NAMALWA (cell line): ENCODE results near the gene FUNDC2.
A peak's percentile ranks its signal among the peaks of the same experiment; 100 is the strongest.
"Not testable (repeated sequence)": the region's sequence is repeated elsewhere in the genome, so short reads cannot be mapped to it uniquely, and the experiment has no call there.

Source experiments
- DNase-seq: peaks from one replicate; pipeline ENCODE4 v3.0.0-alpha.2; 2015; ENCODE audit warnings: low spot score

The FUNDC2 gene, protein sequence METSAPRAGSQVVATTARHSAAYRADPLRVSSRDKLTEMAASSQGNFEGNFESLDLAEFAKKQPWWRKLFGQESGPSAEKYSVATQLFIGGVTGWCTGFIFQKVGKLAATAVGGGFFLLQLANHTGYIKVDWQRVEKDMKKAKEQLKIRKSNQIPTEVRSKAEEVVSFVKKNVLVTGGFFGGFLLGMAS

DNA sequence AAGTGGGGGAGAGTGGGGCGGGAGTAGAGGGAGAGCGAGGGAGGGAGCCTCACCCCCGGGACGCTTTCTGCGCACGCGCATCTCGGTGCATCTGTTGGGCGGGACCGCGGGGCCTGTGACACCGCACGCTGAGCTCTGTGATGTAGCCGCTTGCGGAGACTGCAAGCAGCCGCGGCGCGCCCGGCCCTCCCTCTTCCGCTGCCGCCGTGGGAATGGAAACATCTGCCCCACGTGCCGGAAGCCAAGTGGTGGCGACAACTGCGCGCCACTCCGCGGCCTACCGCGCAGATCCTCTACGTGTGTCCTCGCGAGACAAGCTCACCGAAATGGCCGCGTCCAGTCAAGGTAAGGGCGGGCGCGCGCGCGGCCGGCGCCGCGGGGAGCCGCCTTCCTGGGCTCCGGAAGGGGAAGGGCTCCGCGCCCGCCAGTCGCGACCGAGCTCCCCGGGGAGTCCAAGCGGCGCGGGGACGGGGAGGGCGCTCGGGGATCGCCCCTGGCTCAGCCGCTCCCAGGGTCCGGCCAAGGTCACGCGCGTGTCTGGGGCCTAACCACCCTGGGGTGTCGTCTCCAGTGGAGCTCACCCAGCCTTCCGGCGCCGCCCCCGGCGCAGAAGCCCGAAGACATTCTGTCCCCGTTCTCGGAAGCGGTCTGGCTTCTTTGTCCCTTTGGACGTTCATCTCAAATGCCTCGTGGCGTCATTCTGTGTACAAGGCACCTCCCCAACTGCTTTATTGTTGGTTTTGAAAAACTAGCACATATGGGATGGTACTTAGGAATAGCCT, at the start of gene FUNDC2:
FUNDC2 (plus strand) TSS at position 118 of the 782 bp plus-strand sequence; CDS start at position 213, 95 bp downstream.
- peak; percentile 95 for DNase-seq

DNA sequence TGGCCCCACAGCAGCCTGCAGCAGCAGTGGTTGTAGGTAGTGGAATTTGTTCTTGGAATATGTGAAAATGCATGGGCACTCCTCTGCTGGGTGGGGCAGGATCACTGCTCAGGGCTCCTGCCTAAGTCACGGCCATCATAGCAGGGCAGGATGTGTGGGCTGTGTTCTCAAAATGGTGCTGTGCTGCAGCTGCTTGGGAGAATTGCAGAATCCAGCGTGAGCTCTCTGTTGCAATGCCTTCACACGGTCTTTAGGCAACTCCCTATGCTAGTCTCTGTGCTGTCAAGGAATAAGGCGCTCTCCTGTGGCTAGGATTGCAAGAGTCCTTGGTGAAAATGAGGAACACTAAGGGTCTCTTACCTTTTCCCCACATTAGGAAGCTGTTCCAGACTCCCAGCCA, 47.0 kb upstream of the FUNDC2 start:
- DNase-seq: no peak

DNA sequence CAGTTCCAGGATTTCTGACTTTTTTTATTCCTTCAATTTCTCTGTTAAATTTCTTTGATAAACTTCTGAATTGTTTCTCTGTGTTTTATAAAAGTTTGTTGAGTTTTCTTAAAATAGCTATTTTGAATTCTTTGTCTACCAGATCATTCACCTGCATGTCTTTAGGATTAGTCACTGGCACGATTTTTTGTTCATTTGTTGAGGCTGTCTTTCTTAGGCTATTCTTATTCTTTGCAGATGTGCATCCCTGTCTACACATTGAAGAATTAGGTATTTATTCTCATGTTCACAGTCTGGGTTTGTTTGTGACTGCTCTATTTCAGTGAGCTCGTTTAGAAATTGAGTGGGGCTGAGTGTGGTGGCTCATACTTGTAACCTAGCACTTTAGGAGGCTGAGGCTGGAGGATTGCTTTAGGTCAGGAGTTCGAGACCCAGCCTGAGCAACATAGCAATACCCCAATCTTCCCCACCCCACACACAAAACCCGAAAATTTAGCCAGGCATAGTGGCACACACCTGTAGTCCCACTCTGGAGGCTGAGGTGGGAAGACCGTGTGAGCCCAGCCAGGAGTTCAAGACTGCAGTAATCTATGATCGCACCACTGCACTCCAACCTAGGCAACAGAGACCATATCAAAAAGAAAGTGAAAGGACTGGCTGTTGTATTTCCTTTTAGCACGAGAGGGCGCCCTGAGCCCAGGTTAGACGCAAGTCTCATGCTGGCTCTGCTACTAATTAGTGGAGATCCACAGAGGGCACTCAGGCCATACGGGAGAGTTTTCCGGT, 46.1 kb upstream of the FUNDC2 start:
- DNase-seq: peak; percentile 84

DNA sequence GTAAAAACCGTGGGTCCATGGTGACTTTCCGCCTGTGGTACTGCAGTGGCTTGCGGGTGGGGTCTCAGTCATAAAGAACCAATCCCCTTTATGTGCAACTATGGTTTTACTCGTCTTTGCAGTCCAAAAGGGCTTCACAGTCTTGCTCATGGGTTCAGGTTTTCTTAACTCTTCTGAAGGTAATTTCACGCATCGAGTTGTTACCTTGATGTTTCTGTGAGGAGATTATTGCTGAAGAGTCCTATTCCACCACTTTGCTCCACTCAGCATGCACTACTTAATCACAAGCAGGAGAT, 45.6 kb upstream of the FUNDC2 start:
- DNase-seq: no peak

DNA sequence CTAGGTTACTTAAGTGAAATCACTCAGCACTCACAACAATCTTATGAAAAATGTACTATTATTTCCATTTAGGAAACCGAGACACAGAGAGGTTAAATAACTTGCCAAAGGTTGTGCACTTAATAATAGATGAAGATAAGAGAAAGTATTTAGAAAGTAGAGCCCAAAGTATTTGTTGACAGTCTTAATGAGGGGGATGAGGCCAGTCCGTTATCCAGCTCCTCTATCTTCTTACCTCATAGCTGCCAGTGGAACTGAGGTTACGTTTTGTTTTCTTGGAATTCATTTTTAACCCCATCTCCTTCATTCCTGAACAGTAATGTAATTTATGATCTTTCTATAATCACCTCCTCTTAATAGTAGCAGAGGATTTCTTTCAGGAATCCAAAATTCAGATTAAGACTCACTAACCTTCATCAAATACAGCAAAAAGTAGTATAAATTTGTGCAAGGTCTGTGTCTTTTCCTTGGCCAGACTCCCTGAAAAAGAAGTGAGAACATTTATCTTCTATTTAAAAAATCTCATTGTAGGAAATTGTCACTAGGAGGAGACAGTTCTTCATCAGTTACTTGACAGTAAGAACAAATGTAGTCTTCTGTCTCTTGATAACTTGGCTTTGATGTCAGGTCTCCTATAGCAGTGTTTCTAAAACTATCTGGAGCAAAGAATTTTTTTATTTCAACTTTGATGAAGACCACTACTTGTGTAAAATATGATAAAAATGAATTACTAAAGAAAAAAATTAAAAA, 39.6 kb upstream of the FUNDC2 start:
- DNase-seq: peak; percentile 7

DNA sequence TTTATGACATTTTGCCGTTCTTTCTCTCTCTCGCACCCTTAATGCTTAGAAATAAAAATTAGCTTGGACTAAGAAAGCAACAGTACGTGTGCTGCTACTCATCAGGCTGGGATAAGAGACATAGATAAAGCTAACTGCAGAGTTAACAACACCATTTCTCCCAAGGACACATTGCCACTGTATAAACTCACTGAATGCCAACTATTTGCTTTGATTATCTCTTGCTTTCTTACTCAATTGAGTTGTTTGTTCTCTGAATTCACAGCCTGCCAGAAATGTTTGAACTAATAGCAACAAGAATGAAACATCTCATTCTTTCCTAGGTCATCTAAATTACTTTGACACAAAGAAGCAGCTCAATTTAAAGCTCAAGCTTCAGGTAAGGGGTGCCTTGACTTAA, 38.7 kb upstream of the FUNDC2 start:
- DNase-seq: no peak

DNA sequence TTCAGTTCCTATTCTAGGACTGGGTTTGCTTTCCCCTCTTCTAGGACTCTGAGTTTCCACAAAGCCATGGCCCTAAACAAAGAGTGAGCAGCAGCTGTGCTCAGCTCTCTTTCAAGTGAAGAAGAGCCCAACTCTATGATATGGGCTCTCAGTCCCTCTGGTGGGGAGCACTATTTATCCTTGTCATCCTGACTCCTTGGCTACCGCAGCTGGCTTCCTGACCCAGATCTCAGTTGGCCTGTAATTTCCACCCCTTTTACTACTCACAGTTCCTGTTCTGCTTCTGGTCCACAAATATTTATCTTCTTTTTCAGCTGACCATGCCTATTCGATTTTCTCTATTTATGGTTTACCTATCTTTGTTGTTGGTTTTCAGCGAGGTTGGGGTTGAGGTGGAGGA, 37.9 kb upstream of the FUNDC2 start:
- DNase-seq: no peak

DNA sequence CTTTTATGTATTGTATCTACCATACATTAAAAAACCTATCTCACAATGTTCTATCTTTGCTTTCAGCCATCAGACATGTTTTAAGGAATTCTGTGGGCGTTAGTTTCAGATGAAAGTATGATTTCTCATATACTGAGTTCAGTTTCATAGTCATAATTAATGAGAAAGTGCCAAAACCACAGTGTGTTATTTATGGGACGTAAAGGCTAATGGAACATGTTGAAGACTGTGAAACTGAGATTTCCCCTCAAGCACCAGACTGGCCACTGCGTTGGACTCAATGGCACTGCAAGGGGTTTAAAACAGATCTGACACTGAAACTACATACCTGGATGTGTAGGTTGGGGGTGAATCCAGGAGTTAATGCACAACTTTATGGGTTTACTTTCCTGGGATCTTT, 36.1 kb upstream of the FUNDC2 start:
- DNase-seq: no peak

DNA sequence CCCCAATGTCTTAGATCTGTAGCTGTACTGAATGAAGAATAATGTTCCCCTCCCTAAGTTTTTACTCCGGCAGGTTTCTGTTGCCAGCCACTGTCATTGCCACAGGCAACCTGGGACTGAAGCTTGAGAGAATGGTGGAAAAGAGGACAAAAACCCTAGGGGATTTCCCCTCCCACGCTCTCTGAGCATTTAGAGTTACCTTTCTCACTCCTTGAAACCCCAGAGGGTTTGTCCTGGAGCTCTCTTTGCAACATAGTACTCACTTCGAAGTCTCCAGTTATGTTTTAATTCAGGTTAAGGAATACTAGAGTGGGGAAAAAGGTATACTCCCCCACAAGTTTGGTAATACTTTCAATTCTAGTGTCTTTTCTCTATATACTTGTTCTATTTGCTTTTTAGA, 35.6 kb upstream of the FUNDC2 start:
- DNase-seq: no peak

DNA sequence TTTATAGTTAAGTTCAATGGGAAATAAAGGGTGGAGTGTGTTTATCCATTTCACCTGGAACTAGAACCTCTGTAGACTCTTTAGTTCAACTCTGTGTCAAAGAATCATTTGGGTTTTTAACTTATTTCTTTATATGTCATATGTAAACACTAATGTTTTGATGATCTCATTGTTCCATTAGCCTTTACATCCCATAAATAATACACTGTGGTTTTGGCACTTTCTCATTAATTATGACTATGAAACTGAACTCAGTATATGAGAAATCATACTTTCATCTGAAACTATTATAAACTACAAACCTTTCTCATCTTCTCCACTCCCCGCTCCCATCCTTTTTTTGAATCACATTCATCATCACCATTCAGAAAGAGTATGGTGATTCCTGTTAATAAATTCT, 35.2 kb upstream of the FUNDC2 start:
- DNase-seq: no peak

DNA sequence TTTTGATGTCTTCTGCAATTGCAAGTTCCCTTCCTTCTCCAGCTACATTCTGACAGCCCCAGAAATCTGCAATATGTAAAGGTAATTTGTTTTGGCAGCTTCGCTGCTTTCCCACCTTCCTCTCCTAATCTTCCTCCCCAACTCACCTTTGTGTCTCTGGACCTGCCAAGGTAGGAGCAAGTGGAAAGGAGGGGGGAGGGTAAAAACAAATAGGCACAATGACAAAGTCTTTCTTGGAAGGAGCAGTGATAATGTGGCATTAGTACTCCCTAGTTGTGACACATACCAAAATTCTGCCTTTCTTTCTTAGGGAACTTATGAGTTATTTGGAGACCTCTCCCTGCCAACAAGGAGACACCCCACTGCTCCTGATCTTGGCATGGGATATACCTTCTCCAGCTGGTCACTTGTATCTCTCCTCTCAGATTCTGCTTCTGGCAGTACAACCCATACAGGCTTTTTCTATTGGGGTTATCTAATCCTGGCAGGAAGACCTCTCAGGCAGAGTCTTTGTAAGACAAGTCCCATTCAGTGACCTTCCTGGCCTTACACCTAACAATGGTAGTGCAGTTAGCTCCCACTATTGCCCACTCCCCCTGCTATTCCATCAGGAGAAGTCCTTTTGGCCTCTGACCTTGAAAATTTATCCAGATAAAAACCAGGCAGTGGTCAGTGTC, 28.3 kb upstream of the FUNDC2 start:
- no peak for DNase-seq

DNA sequence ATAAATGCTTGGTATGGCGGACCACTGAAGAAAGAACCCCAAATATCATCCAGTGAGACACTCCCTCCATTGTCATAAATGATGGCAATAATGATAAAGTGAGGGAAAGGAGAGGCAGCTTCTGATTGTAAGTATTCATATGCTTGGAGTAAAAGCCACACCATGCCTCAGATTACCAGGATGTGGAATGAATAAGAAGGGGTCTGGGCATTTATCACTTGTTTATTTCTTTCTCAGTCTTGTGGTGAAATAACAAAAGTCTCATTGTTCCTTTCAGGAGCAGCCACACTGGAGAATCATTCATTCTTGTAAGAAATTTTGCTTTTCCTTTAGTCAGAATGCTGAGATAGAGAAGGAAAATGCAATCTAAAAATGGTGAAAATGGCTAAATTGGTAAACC, 25.8 kb upstream of the FUNDC2 start:
- DNase-seq: no peak

DNA sequence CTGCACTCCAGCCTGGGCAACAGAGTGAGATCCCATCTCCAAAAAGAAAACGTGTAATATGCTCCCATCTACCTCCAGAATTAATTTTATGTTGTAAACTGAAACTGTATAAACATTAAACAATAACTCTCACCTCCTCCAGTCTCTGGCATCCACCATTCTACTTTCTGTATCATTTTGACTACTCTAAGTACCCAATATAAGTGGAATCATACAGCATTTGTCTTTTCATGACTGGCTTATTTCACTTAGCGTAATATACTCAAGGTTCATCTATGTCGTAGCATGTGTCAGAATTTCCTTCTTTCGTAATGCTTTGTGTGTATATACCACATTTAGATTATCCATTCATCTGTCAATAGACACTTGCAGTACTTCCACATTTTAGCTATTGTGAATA, 24.8 kb upstream of the FUNDC2 start:
- DNase-seq: no peak

DNA sequence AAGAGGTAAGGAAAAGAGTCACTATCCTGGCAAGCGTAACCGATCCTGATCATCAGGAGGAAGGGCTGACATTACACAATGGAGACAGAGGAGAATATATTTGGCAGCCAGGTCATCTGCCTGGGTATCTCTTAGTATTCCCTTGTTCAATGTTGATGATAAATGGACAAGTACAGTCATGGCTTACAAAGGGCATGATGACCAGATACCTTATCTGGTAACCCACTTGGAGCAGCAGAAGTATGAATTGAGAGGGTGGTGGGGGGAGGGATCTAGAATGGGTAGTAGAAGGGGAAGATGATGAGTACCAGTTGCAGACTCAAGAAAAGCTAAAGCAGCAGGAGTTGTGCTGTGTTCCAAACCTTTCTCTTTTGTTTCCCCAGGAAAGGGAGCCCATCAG, 21.5 kb upstream of the FUNDC2 start:
- no peak for DNase-seq

DNA sequence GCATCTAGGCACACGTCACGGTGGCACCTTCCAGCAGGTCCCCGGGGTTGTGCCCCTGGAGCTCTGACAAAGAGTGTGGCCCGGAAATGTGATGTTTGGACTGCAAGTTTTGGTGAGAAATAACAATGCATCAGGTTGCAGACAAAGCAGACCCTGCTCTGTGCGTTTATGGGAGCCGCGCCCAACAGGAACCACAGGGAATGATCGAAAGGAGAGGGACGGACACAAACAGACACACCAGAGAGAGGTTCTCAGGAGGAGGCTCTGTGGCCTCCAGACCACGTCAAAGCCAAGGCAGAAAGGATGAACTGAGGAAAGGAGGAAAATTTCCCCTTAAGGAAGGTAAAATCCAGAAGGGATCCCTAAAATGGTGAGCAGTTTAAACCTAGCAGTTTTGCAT, 20.3 kb upstream of the FUNDC2 start:
- not testable (repeated sequence) for DNase-seq

DNA sequence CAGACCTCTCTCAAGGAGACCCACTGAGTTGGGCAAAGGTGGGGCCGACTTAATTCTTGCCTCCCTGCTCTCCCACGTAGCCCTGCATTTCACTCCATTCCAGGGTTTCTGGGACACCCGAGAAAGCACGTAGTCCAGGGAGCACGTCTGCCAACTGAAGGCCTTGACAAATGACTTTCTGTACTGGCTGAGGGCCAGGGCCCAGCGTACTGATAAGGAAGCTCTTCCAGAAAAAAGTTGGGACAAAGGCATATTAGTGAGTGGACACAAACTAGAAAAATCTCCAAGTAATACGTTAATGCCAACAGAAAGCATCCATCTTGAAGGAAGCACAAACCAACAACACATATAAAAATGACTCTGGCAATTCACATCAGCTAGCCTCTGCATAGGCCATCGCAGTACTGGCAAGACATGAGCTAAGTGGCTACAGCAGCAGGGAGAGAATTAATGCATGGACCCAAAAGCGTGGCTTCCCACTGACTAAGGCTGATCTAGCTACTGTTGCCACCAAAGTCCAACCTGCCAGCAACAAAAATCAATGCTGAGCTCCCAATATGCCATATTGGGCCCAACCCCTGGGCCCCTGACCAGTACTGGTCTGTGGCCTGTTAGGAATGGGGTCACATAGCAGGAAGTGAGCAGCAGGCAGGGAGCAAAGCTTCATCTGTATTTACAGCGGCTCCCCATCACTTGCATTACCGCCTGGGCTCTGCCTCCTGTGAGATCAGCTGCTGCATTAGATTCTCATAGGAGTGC, 19.6 kb upstream of the FUNDC2 start:
- DNase-seq: not testable (repeated sequence)

DNA sequence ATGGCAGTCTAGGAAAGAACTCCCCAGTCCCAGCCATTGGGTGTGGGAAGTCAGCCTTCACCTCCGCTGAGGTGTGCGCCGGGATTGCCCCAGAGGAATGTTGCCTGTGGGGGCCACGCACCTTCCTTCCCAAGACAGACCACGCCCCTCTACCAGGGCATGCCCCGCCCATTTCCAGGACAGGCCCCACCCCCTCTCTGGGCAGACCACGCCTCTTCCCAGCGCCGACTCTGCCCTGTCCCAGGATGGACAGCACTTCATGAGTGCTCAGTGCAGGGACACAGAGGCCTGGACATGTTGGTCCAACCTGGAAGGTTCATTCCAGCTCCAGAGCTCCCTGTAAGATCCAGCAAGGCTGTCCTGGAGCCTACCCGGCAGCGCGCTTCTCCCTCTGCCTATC, 18.1 kb upstream of the FUNDC2 start:
- DNase-seq: not testable (repeated sequence)

DNA sequence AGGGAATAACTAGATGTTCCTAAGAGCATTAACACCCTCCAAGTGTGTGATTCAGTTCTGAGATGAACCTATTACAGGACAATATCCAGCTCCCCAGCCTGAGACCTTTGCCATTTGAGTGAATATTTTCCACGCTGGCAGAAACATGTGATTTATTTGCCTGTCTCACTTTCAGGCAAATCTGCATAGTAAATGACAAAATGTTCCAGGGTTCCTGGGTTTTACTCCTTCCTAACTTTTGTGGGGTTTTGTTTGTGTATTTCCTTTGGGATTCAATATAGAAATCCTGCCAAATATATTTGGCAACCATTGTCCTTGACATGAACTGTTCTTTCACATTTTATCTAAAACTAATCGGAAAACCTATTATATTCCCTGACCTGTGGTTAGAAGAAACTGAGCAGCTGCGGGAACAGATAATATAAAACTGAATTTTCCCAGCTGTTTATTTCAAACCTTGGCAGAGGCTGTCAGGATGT, 16.6 kb upstream of the FUNDC2 start:
- DNase-seq: no peak

DNA sequence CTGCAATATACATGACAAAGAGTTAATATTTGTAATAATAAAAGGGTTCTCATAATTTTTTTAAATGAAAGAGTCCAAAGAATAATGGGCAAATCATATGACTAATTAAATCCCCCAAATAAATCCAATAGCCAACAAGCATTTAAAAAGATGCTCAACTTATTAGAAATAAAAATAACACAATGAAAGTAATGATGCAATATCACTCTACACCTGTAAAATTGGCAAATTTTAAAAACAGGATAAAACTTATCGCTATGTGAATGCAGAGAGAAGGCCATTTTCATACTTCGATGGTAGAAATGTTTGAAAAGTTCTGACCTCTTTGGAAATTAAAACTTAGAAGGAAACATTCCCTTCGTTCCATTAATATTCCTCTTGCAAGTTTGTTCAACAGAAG, 6.1 kb upstream of the FUNDC2 start:
- DNase-seq: no peak

DNA sequence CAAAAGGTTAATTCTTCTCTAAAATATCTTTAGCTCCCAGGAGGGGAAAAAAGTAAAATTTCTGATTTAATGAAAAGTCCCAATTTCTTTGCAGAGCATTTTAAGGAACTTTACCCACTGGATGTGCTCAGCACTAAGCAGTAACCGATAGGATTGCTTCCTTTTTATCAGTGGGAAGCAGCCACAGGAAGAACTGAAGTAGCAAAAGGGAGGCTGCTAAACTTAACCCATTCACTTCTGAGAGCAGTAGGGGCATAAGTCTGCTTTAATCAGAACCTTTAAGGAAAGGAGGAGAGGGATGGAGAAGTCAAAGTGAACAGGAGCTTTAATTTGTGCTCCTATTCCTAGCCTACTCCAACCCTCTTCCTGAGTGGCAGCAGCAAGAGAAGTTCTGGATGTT, 4.1 kb upstream of the FUNDC2 start, which contains the start of gene F8:
F8 (minus strand) TSS at position 139 of the 400 bp plus-strand sequence. CDS start 171 bp downstream, outside the sequence.
- no peak for DNase-seq
